Glomerular endothelial cell (primary cell): ENCODE data around the gene KRABD2.
"Not testable (repeated sequence)": the region's sequence is repeated elsewhere in the genome, so short reads cannot be mapped to it uniquely, and the experiment has no call there.

Experiments used
- DNase-seq: peaks from one replicate; pipeline ENCODE4 v3.0.0-alpha.2; 2011; ENCODE audit warnings: low read depth, low spot score; ENCODE audit errors: extremely low read depth

The KRABD2 gene

GRCh38 chr17:8376271-8377067, at the start of gene KRABD2:
TSS of gene KRABD2 (minus strand) at chr17:8376704.
- DNase-seq = no peak

- DNase-seq = no peak
These were observed 45.1 kb upstream of the KRABD2 start for GRCh38 chr17:8421571-8421970.

- peak; percentile 48 for DNase-seq
These were observed 43.8 kb upstream of the KRABD2 start for GRCh38 chr17:8420041-8420934.

DNA sequence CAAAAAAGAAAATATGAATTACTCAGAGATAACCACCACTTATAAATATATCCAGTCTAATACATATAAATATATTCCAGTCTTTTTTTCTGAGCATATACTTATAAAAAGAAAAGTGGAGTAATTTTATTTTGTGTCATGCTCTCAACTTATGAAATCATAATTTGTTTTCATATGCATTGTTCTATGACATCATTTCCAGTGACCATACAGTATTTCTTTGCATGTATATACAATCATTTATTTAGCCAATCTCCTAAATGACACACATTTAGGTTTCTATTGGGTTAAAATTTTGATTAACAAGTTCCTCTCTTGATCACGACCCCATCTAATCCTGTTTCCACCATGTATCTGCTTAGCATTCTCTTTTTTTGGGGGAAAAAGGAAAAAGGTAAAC, 42.8 kb upstream of the KRABD2 start:
- no peak for DNase-seq

DNA sequence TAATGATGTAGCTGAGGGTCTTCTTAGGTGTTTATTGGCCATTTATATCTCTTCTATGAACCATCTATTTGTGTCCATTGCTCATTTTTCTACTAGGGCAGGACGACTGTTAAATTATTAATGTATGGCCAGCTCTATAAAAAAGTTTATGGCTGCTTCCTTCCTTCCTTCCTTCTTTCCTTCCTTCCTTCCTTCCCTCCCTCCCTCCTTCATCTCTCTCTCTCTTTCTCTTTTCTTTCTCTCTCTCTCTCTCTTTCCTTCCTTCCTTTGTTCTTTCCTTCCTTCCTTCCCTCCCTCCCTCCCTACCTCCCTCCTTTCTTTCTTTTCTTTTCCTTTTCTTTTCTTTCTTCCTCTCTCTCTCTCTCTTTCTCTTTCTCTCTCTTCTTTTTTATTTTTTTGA, 42.0 kb upstream of the KRABD2 start:
- no peak for DNase-seq

GRCh38 chr17:8417806-8418205, 41.3 kb upstream of the KRABD2 start:
- DNase-seq = no peak

DNA sequence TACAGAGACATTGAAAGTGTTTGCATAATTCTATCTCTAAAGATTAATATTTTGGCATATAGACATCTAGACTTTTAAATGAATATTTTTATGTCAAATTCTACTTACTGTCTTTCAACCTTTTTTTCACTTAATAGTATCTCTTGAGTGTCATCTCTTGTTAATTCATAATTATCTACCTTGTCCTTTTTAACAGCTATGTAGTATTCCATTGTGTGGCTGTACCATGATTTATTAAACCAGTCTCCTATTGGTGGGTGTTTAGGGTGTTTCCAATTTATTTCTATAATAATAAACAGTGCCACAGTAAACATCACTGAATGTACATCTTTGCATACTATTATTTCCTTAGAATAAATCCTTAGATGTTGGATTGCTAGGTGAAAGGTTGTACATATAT, 37.4 kb upstream of the KRABD2 start:
- DNase-seq = no peak

DNA sequence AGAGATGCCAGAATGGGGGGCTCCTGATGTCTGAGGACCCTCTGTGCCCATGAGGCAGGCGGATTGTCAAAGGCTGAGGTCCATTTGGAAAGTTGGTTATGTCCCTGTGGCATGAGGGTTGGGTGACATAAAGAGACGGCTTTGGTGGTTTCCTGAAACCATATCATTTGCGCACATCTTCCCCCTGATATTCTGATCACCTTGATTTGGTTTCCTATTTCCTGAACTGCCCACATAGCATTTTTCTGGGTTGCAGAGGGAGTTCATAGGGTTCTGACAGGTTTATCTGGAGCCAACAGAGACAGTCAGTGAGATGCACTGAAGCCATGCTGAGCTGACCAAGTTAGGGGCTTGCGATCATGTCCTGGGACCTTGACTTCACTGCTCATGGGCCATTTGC, 36.8 kb upstream of the KRABD2 start:
- no peak for DNase-seq

- DNase-seq = no peak
These were observed 35.6 kb upstream of the KRABD2 start for GRCh38 chr17:8412089-8412488.

DNA sequence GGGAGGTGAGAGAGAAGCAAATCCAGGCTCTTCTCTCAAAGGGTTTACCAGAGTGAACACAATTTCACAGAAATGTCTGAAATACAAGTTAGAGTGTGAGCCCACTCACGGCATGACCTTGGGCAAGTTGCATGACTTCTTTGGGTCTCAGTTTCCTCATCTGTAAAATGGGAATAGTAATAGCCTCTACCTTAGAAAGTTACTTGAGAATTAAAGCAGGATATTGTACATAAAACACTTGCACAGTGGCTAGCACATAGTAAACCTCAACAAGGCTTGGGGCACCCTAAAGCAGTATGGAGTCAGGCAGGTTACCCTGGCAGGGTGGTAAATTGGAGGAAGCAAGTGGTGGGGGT, 34.4 kb upstream of the KRABD2 start:
- no peak for DNase-seq

GRCh38 chr17:8409966-8410882, 33.7 kb upstream of the KRABD2 start:
- DNase-seq = peak; percentile 61

- DNase-seq = no peak
These were observed 31.9 kb upstream of the KRABD2 start for GRCh38 chr17:8408371-8408770.

- no peak for DNase-seq
These were observed 29.7 kb upstream of the KRABD2 start for GRCh38 chr17:8406174-8406573.

DNA sequence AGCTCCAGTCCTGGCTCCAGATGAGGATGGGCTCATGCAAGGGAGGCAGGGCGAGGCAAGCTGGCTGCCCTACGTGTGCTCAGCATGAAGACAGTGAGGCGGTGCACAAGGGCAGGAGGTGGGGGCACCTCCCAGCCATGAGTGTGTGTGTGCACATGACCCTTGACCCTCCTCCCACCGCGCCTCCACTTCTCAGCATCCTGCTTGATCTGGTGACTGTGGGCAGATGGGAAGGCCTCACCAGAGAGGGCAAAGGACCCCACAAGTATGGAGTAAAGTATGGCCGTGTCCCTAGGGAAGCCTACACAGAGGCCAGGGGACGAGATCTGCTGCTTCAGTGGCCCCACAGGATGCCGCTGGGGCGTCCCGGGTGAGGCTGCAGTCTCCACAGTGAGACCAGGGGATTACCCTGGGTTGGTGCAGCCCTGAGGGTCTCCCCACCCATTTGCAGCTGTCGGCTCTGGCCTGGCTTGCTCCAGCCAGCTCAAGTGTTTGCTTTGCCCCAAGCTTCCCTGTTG, 29.1 kb upstream of the KRABD2 start:
- DNase-seq = no peak

- DNase-seq = no peak
These were observed 26.5 kb upstream of the KRABD2 start for GRCh38 chr17:8402921-8403536.

DNA sequence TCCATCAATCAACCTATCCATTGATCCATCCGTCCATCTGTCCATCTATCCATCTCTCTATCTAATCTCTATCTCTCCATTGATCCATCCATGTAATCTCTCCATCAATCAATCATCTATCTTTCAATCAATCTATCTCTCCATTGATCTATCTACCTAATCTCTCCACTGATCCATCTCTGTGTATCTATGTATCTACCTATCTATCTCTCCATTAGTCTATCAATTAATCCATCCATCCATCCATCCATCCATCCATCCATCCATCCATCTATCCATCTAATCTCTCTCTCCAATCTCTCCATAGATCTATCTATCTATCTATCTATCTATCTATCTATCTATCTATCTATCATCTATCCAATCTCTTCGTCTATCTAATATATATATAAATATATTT, 24.6 kb upstream of the KRABD2 start:
- no peak for DNase-seq

- DNase-seq = no peak
These were observed 22.5 kb upstream of the KRABD2 start for GRCh38 chr17:8398980-8399379.

DNA sequence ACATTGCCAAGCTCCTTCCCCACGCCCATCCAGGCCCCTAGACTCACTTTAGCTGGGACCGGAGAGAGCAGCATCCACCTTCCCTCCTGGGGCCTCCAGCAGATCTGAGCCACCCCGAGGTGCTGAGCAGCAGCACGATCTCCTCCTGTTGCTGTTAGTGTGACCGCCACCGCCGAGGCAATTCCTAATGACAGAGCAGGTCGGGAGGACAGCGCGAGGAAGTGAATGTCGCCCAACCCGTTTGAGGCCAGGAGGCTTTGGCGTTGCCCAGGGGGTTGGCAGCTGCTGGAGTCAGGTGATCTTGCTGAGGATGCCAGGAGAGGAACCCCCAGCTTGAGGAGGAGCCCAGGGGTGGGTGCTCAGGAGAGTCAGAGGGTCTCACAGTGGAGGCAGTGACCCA, 21.1 kb upstream of the KRABD2 start, which contains the start of gene RNF222:
TSS of gene RNF222 (minus strand) at position 192 of the 400 bp plus-strand sequence. CDS start 4,366 bp downstream, outside the sequence.
- no peak for DNase-seq

GRCh38 chr17:8394497-8394896, 18.0 kb upstream of the KRABD2 start:
- DNase-seq = not testable (repeated sequence)
